Lung microvascular endothelial cell (primary cell): ENCODE measurements around the gene AKT1S1. TPM values are rescaled to one million over a fixed set of nuclear protein-coding genes. Genes with fewer than 3 reads are reported as not detected.
"Not testable (repeated sequence)": the region's sequence is repeated elsewhere in the genome, so short reads cannot be mapped to it uniquely, and the experiment has no call there.

Source experiments
- DNase-seq, 2 donors: peaks; one replicate each; pipeline versions ENCODE4 v3.0.0 to v3.0.0-alpha.2; 2010; ENCODE audit warnings: low read depth in 2 of 2
- total RNA-seq: library from RNA; depleted of rRNA; stranded (reverse); fragments of >200 nt; gene quantifications from 2 replicates; pipeline ENCODE4 v1.2.1, GENCODE V29; 2014

AKT1S1 gene
- 5.7 and 8.1 TPM in 2 replicates for total RNA-seq

DNA sequence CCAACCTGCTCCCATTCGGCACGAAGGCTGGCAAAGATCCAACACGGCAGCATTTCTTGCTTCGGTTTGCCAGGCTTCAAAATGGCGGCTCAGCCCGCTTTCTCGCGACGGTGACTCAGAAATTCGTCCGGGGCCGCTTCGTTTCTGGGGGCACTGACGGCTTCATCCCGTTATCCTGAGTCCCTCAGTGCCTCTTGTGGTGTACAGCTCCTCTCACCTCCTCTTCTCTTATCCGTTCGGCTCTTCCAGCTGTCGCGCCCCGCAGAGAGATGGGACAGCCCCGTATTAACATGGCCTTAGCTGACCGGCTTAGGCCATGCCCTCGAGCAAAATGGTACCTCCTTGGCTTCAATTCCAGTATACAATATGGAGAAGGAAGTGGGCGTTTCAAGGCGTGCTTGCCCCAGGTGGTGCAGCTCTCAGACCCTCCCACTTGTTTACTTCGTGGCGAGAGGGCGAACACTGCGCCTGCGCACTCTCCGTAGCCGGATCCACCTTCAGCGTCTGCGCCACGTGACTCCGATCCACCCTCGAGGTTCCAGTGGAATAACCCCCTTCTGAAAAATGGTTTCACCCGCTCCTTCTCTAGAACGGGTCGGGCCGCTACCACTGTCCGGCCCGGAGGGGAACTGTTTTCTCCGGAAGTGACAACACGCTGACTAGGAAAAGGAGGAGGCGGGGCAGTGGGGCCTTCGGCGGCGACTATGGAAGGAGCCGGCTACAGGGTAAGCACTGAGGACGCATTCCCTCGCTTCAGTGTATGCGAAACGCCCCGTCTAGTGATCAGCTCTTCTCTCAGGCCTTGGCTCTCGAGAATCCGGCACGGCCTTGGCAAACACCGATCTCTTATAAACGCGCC, at the start of gene AKT1S1, which contains the start of gene TBC1D17:
TSS of gene AKT1S1 (minus strand) at position 336 of the 859 bp plus-strand sequence. CDS start 4,060 bp downstream, outside the sequence.
TSS of gene TBC1D17 (plus strand) at position 683 of the 859 bp plus-strand sequence. CDS start at position 705, 22 bp downstream.
- peak; percentile 100 for DNase-seq

GRCh38 chr19:49926515-49926914, 49.4 kb upstream of the AKT1S1 start:
- DNase-seq: no peak

GRCh38 chr19:49925486-49925885, 48.3 kb upstream of the AKT1S1 start:
- DNase-seq: no peak

- not testable (repeated sequence) for DNase-seq
Measured at GRCh38 chr19:49924881-49925210, 47.7 kb upstream of the AKT1S1 start.

DNA sequence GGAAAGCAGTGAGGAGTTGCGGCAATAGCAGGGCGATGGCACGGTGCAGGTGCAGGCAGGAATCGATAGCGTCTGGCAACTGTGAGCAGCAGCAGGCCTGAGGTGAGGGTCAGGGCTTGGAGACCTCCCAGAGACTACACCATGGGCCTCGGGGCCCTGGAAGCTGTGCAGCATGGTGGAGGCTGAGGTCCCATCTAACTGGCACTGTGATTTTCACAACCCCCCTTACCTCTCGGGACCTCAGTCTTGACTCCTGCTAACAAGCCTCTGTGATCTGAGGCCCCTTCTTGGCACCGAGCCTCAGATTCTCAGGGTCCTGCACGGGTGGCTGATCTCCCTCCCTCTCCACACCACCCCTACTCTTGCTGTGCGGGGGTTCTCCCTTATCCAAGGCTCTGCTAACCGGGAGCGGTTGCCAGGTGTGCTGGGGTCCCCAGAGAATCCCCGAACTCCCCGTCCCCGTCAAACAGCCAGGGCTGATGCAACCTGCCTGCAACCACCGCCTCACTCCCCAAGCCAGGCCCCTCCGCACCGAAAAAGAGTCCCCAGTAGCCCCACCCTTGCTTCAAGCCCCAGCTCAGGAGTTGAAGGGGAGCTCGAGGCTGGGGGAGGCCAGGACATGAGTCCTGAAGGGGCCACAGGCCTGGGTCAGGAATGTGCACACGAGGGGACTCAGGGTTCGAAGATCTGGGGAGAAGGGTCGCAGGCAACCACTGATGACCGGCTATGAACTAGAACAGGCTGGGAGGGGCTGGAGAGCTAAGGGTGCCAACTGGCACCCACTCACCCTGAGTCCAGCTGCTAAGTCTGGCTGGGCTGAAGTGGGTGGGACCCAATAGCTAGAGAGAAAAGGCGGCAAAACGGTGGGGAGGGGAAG, 47.1 kb upstream of the AKT1S1 start:
- no peak for DNase-seq

DNA sequence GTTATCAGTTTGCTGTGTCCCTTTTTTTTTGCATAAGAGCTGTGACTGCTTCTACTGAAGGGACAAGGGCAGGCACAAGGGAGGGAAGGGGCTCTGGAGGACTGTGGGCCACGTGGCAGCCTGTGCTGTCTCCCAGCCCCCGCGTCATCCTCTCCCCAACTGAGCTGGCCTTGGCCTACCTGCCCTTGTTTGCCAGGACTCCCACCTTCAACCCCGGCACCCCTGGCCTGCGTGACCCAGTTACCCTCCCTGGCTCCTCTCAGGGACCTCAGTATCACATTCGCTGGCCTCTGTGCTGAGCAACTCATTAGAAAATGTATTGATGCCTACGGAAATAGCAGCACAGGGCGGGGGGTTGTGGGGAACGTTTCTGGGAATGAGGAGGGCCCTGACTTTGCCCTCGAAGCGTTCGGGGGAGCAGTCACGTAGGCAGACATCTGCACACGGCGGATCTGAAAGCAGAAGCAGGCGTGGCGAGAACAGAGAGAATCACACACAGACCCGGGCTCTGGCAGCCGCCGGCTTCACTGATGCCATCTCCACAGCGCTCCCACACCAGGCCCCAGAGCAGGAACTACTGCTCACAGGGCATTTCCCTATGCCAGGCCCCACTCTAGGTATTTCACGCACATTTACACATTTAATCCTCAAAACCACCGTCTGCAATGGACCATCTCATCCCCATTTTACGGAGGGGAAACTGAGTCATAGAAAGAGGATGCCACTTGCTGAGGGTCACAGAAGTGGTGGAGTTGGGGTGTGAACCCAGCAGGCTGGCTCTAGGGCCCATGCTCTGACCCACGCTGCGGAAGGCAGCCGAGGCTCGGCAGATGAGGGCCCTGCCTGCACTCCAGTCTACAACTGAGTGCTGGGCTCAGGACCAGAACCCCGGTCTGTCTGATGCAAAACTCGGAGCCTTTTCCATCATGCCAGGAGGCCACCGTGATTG, 46.2 kb upstream of the AKT1S1 start:
- DNase-seq: no peak

DNA sequence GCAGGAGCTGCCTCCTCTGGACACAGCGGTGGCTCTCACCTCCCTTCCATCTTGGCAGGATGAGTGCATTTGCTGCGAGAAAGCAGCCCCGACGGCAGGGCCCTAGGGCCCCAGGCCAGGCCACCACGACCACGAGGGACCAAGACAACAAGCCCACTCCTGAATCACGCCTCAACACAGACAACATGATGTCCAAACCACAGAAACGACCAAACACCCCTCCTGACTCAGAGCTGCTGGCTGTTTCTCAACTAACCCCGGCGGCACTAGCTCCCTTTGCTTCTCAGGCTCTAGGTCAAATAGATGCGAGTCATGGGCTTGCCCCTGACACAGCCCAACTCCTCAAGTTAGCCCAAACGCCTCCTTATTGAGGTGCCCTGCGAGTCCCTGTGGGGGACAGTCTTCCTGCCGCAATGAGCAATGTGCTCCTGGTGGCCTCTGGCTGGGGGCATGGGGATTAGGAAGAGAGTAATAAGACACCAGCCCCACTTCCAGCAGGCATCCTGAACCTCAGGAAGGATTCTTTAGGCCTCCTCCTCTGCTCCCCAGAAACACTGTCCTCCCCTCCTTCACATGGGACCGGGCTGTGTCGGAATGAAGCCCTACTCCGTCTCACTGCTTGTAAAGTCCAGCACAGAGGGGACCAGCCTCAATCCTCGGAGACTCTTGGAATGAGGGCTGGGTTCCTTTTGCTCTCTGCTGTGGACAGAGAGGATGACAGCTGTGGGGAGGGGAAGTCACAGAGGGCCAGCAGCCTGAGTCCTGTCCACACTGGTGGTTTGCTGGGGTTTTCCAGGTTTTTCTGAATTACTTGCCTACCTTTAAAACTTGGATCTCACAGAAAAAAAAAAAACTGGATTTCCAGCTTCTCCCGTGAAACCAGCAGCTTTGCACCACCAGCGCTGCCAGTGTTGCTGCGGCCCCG, 45.0 kb upstream of the AKT1S1 start:
- DNase-seq: no peak

GRCh38 chr19:49920624-49921363, 43.6 kb upstream of the AKT1S1 start:
- DNase-seq: no peak

GRCh38 chr19:49918089-49918488, 40.9 kb upstream of the AKT1S1 start:
- no peak for DNase-seq

DNA sequence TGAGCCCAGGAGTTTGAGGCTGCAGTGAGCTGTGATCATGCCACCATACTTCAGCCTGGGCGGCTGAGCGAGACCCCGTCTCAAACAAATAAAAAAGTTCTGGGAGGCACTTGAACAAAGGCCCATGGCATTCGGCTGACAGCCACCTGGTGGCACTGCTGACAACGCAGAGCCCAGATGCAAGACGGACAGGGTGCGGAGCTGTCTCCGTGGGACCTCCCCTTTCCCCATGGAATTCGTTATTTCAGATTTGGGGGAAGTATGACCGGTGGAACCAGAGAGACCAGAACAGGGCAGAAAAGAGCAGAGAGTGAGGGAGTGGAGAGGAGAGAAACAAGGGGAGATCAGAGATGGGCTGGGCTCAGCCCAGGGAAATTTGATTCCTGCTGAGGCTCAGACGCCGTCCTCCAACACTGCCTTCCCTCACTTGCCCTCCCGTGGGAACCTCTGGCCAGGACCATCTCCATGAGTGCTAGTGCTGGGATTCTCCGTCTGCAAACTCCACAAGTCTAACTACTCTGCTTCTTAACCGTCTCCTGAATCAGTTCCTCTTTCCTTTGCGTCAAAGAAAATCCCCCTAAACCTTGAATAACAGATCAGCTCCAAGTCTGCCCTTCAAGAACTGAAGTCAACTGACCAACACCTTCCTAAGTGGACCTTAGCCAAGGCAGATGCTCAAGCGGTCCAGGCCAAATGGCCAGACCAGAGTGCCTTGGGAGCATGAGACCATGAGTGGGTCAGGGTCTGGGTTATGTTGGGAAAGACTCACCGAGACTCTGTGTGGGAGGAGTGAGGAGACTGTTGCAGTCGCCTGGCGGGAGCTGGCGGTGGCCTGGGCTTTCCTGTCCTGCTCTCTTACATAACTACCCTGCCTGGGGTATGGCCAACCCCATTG, 39.9 kb upstream of the AKT1S1 start:
- DNase-seq: peak in 1 of 2 donors; percentile 14

GRCh38 chr19:49915271-49915670, 38.1 kb upstream of the AKT1S1 start:
- DNase-seq: no peak

GRCh38 chr19:49913720-49914119, 36.6 kb upstream of the AKT1S1 start:
- DNase-seq: no peak

- no peak for DNase-seq
Measured at GRCh38 chr19:49912965-49913685, 36.0 kb upstream of the AKT1S1 start.

DNA sequence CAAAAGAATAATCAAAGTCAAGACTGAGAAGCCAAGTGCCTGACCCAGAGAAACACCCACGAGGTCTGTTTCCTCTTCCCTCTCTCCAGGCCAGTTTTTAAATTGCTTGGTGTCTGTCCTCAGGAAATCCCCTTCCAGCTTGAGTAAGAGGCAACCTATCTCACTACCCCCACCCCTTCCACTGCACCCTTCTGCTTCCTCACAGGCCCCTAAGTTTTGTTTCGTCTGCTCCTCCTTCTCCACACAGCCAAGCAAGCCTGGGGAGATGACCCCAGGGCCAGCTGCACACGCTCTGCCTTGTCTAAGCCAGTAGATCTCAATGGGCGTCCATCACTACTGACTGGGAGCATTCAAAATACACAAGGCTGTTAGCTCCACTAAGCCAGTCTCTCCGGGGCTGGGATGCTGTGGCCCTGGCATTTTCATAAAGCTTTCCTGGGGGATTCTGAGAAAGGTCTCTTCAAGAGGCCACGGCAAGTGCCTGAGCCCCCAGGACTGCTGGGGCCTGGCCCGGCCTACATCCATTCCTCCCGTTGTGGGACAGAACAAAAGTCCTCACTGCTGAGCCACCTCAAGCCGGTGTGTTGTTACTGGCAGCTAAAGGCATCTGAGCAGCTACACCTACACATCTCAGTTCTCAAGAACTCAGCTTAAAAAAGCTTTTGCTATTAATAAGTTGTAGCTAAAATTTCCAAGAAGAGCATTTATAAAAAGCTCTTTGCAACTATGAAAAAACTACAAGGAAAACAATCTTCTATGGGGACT, 34.4 kb upstream of the AKT1S1 start:
- DNase-seq: peak in 1 of 2 donors; percentile 30

DNA sequence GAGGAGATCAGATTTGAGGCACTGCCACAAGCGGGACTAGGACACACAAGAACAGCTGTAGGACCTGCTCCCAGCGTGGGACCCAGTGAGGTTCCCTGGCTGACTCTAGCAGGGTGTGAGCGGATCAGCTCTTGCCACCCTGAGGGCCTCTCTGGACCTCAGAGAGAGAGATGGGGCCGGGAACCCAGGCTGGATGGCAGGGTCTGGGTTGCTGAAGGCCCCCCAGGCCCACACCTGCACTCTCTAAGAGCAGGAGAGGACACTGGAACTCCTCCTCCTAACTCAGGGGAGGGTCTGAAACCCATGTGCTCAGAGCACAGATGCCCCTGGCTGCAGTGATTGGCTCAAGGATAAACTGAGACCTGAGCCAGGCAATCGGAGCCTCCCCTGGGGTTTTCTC, 33.0 kb upstream of the AKT1S1 start:
- DNase-seq: no peak

GRCh38 chr19:49908480-49909420, 31.6 kb upstream of the AKT1S1 start:
- DNase-seq: no peak
